ENCODE measurements around the gene TULP4.

Gene TULP4

GRCh38 chr6:158369241-158369640 is 57.0 kb downstream of the TULP4 start:
- Histone ChIP-seq H3K4me1 (peaks cover 6% of the 10 kb centered on the region; the same call in 1 of the 2 replicates), H3K36me3 (peaks cover 23% of the 10 kb centered on the region), H3K4me3 (no peak overlapping the region), H3K9ac (no peak overlapping the region), H3K27me3 (no peaks in the 10 kb centered on the region), H3K4me2 (no peak overlapping the region), H4K20me1 (peaks cover 22% of the 10 kb centered on the region; the same call in 1 of the 2 replicates), H3K9me3 (peaks cover 16% of the 10 kb centered on the region; the same call in 1 of the 2 replicates), H3K27ac (no peak overlapping the region)
- TF ChIP-seq Cebpa-rat (IDR thresholded peaks at IDR 0.05) = no peak

- H3K9ac ChIP-seq = no peak overlapping the region
- H3K4me2 ChIP-seq = no peak overlapping the region
- no peak overlapping the region for H3K4me3 ChIP-seq
- H3K27me3 ChIP-seq = no peaks in the 10 kb centered on the region
- H3K9me3 ChIP-seq = peaks cover 5% of the 10 kb centered on the region; the same call in 1 of the 2 replicates
- H3K4me1 ChIP-seq = peaks cover 6% of the 10 kb centered on the region; the same call in 1 of the 2 replicates
- H3K27ac ChIP-seq = no peak overlapping the region
- H4K20me1 ChIP-seq = peaks cover 28% of the 10 kb centered on the region; the same call in 1 of the 2 replicates
- H3K36me3 ChIP-seq = peaks cover 24% of the 10 kb centered on the region
- TF ChIP-seq Cebpa-rat (IDR thresholded peaks at IDR 0.05) = no peak
Observed at GRCh38 chr6:158370805-158371204, 58.5 kb downstream of the TULP4 start.

DNA sequence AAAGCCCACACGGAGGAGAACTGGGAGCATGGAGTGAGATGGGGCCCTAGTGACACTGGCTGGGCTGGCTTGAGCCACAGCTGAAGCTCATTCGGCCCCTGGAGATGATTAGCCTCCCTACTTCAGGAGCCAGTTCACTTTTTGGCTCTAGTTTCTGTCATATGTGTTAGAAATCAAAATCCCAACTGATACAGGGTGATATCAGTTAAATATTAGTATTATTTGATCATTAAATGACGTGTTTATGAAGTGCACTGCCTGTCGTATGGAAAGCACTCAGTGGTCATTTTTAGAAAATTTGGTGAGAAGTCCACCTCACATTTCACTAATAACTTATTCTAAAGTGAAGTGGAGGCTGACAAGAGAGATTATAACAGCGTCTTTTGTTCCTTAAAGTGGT is 59.0 kb downstream of the TULP4 start:
- no peak for TF ChIP-seq Cebpa-rat (IDR thresholded peaks at IDR 0.05)
- Histone ChIP-seq H3K9me3 (peaks cover under 1% of the 10 kb centered on the region; the same call in 1 of the 2 replicates), H3K36me3 (peaks cover 25% of the 10 kb centered on the region), H3K4me1 (peaks cover 6% of the 10 kb centered on the region; the same call in 1 of the 2 replicates), H3K27me3 (no peaks in the 10 kb centered on the region), H4K20me1 (peaks cover 29% of the 10 kb centered on the region; the same call in 1 of the 2 replicates), H3K27ac (no peak overlapping the region), H3K4me2 (no peak overlapping the region), H3K9ac (no peak overlapping the region), H3K4me3 (no peak overlapping the region)

DNA sequence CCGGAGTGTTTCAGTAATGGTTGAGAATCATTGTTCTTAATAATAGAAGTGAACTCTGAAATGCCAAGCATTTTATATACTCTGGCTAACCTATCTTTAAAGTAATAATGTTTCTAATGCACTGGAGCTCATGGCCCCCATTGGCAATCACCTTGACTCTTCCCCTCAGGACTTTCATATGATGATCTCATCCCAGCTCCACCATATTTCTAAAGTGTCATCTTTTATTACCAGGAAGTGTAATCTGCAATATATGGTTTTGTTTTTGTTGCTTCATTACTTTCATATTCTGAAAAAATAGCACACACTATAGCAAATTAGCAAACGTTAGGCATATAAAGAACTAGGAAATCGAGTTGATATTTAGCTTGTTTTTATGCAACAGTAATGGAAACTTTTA is 60.3 kb downstream of the TULP4 start:
- no peak for TF ChIP-seq Cebpa-rat (IDR thresholded peaks at IDR 0.05)
- H3K27me3 ChIP-seq = no peaks in the 10 kb centered on the region
- H3K27ac ChIP-seq = no peak overlapping the region
- H3K9me3 ChIP-seq = no peaks in the 10 kb centered on the region
- H3K4me2 ChIP-seq = no peak overlapping the region
- H3K9ac ChIP-seq = no peak overlapping the region
- H3K4me3 ChIP-seq = no peak overlapping the region
- H3K36me3 ChIP-seq = peaks cover 23% of the 10 kb centered on the region
- peaks cover 40% of the 10 kb centered on the region; the same call in 1 of the 2 replicates for H4K20me1 ChIP-seq
- peaks cover 6% of the 10 kb centered on the region; the same call in 1 of the 2 replicates for H3K4me1 ChIP-seq

GRCh38 chr6:158373214-158373613 is 60.9 kb downstream of the TULP4 start:
- no peaks in the 10 kb centered on the region for H3K9me3 ChIP-seq

DNA sequence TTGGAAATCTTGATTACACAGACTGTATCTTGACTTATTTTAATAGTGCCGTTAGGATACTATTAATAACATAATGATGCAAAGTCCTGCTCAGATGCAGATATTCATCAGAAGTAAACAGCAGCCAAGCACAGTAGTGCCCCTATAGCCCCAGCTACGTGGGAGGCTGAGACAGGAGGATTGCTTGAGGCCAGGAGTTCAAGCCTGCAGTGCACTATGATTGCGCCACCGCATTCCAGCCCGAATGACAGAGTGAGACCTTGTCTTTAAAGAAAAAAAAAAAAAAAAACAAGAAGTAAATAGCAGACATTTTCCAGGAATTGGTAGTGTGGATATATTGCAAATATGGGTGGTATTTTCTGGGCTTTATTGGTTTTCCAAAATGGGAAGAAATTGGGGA is 61.8 kb downstream of the TULP4 start:
- Histone ChIP-seq H3K36me3 (peaks cover 23% of the 10 kb centered on the region), H3K4me1 (peaks cover 5% of the 10 kb centered on the region; the same call in 1 of the 2 replicates)

More at GRCh38 chr6:158373214-158373613, 60.9 kb downstream of the TULP4 start:
- H3K4me3 ChIP-seq = no peak overlapping the region
- no peak overlapping the region for H3K9ac ChIP-seq
- H3K4me2 ChIP-seq = no peak overlapping the region
- peaks cover 41% of the 10 kb centered on the region; the same call in 1 of the 2 replicates for H4K20me1 ChIP-seq
- H3K4me1 ChIP-seq = peaks cover 6% of the 10 kb centered on the region; the same call in 1 of the 2 replicates
- H3K27ac ChIP-seq = no peak overlapping the region
- H3K27me3 ChIP-seq = no peaks in the 10 kb centered on the region
- H3K36me3 ChIP-seq = peaks cover 23% of the 10 kb centered on the region
- TF ChIP-seq Cebpa-rat (IDR thresholded peaks at IDR 0.05) = no peak

GRCh38 chr6:158376631-158377081 is 64.4 kb downstream of the TULP4 start:
- no peak overlapping the region for H3K27ac ChIP-seq
- no peak overlapping the region for H3K4me2 ChIP-seq
- H3K9me3 ChIP-seq = no peaks in the 10 kb centered on the region
- peaks cover 52% of the 10 kb centered on the region; the same call in 1 of the 2 replicates for H4K20me1 ChIP-seq
- H3K9ac ChIP-seq = no peak overlapping the region
- H3K27me3 ChIP-seq = no peaks in the 10 kb centered on the region
- TF ChIP-seq Cebpa-rat (IDR thresholded peaks at IDR 0.05) = no peak
- no peak overlapping the region for H3K4me3 ChIP-seq
- no peaks in the 10 kb centered on the region for H3K4me1 ChIP-seq
- peaks cover 17% of the 10 kb centered on the region; the same call in 1 of the 2 replicates for H3K36me3 ChIP-seq

More for the DNA sequence above, 61.8 kb downstream of the TULP4 start:
- Histone ChIP-seq H3K4me3 (no peak overlapping the region), H3K9ac (no peak overlapping the region), H4K20me1 (peaks cover 33% of the 10 kb centered on the region; the same call in 1 of the 2 replicates), H3K9me3 (no peaks in the 10 kb centered on the region), H3K27me3 (no peaks in the 10 kb centered on the region), H3K27ac (no peak overlapping the region), H3K4me2 (no peak overlapping the region)
- TF ChIP-seq Cebpa-rat (IDR thresholded peaks at IDR 0.05) = no peak

DNA sequence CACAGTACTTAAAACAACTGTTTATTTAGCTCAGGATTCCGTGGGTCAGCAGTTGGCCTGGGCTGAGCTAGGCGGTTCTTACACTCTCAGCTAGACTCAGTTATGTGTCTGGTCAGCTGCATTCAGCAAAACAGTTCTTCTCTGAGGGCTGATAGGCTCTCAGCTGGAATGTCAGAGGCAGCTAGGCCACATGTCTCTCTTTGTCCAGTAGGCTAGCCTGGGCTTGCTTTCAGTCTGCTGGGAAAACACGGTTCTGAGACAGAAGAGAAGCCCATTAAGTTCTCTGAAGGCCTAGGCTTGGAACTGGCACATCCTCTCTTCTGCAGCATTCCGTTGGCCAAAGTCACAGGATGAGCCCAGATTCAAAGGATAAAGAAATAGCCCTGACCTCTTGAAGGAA is 65.6 kb downstream of the TULP4 start:
- no peak overlapping the region for H3K4me3 ChIP-seq
- no peaks in the 10 kb centered on the region for H3K9me3 ChIP-seq
- H3K9ac ChIP-seq = no peak overlapping the region
- H4K20me1 ChIP-seq = peaks cover 59% of the 10 kb centered on the region; the same call in 1 of the 2 replicates
- TF ChIP-seq Cebpa-rat (IDR thresholded peaks at IDR 0.05) = no peak
- H3K4me1 ChIP-seq = no peaks in the 10 kb centered on the region
- no peaks in the 10 kb centered on the region for H3K27me3 ChIP-seq
- no peak overlapping the region for H3K4me2 ChIP-seq
- no peak overlapping the region for H3K27ac ChIP-seq
- peaks cover 16% of the 10 kb centered on the region; the same call in 1 of the 2 replicates for H3K36me3 ChIP-seq

DNA sequence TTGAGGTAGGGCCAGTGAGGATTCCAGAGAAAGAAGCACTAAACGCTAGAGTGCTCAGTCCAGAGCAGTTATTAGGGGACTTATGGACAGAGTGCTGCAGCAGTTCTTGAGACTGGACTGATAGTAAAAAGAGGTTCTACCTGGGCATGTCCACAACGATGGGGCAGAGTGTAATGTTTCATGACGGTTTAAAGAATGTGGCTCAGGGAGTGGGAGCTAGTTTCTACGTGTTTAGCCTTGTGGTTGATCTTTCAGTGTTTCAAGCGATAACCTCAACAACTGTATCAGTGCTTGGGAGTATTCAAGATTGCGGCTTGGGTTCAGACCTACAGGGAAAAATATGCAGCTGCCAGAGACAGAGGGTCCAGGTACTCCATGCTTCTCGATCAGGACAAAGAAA is 67.1 kb downstream of the TULP4 start:
- Histone ChIP-seq H3K4me1 (no peaks in the 10 kb centered on the region), H3K36me3 (peaks cover 11% of the 10 kb centered on the region; the same call in 1 of the 2 replicates), H3K9me3 (no peaks in the 10 kb centered on the region), H3K27ac (no peak overlapping the region), H3K27me3 (no peaks in the 10 kb centered on the region), H3K4me2 (no peak overlapping the region), H3K4me3 (no peak overlapping the region), H4K20me1 (peaks cover 72% of the 10 kb centered on the region; the same call in 1 of the 2 replicates), H3K9ac (no peak overlapping the region)
- no peak for TF ChIP-seq Cebpa-rat (IDR thresholded peaks at IDR 0.05)

GRCh38 chr6:158381214-158381613 is 68.9 kb downstream of the TULP4 start:
- no peak for TF ChIP-seq Cebpa-rat (IDR thresholded peaks at IDR 0.05)
- H3K9me3 ChIP-seq = no peaks in the 10 kb centered on the region
- no peak overlapping the region for H3K4me3 ChIP-seq
- H4K20me1 ChIP-seq = peaks cover 78% of the 10 kb centered on the region; the same call in 1 of the 2 replicates
- H3K27me3 ChIP-seq = no peaks in the 10 kb centered on the region
- H3K9ac ChIP-seq = no peak overlapping the region
- no peak overlapping the region for H3K4me2 ChIP-seq
- peaks cover 6% of the 10 kb centered on the region; the same call in 1 of the 2 replicates for H3K36me3 ChIP-seq
- no peaks in the 10 kb centered on the region for H3K4me1 ChIP-seq
- H3K27ac ChIP-seq = no peak overlapping the region
